ENCODE measurements around the gene IGF1.

The IGF1 gene

DNA sequence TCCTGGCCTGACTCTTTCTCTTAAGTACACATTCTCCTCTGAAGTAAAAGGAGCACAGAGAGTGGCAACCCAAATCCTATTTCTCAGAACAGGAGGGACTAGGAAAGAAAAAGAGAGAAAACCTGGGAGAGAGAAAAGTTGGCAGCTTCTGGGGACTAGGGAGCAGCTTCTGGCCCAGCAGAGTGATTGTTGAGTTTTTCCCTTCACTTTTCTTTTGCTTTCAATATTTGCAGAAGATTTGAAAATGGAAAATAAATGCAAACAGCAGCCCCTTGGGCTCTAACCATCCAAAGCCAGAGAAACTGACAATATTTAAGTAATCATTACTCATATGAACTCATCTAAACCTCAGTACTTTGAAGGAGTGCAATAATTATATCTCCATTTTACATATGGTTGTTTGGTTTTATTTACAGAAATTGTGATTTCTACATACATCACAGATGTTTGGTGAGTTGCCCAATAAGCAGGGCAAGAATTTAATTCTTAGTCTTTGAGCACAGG lies 28.8 kb upstream of the IGF1 start:
- H3K4me2 ChIP-seq (ENCODE audit: low read length) = no peak overlapping the region
- H3F3A ChIP-seq (ENCODE audit: control insufficient read depth, insufficient read depth) = no peaks in the 10 kb centered on the region
- H3K4me3 ChIP-seq (ENCODE audit: low read length) = no peak overlapping the region
- H3K9me2 ChIP-seq (replicated peaks; ENCODE audit: control insufficient read depth, low read length) = no peaks in the 10 kb centered on the region; the same call in 1 of the 2 replicates
- no peaks in the 10 kb centered on the region for H3K79me2 ChIP-seq (ENCODE audit: control insufficient read depth, low read length)
- no peaks in the 10 kb centered on the region for H3K27me3 ChIP-seq (ENCODE audit: control insufficient read depth, low read length)
- no peaks in the 10 kb centered on the region for H3K4me1 ChIP-seq (ENCODE audit: control insufficient read depth, low read length)
- no peak for TF ChIP-seq CTCF (IDR thresholded peaks at IDR 0.05; ENCODE audit: low read depth, low read length, poor library complexity, severe bottlenecking)
- no peak for TF ChIP-seq EZH2phosphoT487 (IDR thresholded peaks at IDR 0.05; ENCODE audit: borderline replicate concordance, low read length)
- no peak overlapping the region for H3K27ac ChIP-seq (ENCODE audit: low read depth, low read length)
- no peaks in the 10 kb centered on the region for H4K20me1 ChIP-seq (ENCODE audit: control insufficient read depth, insufficient read depth, low read depth, low read length)
- no peaks in the 10 kb centered on the region for H3K9me3 ChIP-seq (ENCODE audit: control insufficient read depth, insufficient read depth, low read length)
- no peaks in the 10 kb centered on the region for H3K36me3 ChIP-seq (ENCODE audit: control insufficient read depth, low read length)

- no peaks in the 10 kb centered on the region for H3F3A ChIP-seq (ENCODE audit: control insufficient read depth, insufficient read depth)
- H3K27me3 ChIP-seq (ENCODE audit: control insufficient read depth, low read length) = no peaks in the 10 kb centered on the region
- H3K4me1 ChIP-seq (ENCODE audit: control insufficient read depth, low read length) = no peaks in the 10 kb centered on the region
- H3K79me2 ChIP-seq (ENCODE audit: control insufficient read depth, low read length) = no peaks in the 10 kb centered on the region
- no peaks in the 10 kb centered on the region for H3K9me3 ChIP-seq (ENCODE audit: control insufficient read depth, insufficient read depth, low read length)
- no peak overlapping the region for H3K4me3 ChIP-seq (ENCODE audit: low read length)
- H3K9me2 ChIP-seq (replicated peaks; ENCODE audit: control insufficient read depth, low read length) = no peaks in the 10 kb centered on the region; the same call in 1 of the 2 replicates
- no peak overlapping the region for H3K4me2 ChIP-seq (ENCODE audit: low read length)
- H3K36me3 ChIP-seq (ENCODE audit: control insufficient read depth, low read length) = no peaks in the 10 kb centered on the region
- no peak overlapping the region for H3K27ac ChIP-seq (ENCODE audit: low read depth, low read length)
- TF ChIP-seq EZH2phosphoT487 (IDR thresholded peaks at IDR 0.05; ENCODE audit: borderline replicate concordance, low read length) = no peak
- no peak for TF ChIP-seq CTCF (IDR thresholded peaks at IDR 0.05; ENCODE audit: low read depth, low read length, poor library complexity, severe bottlenecking)
- H4K20me1 ChIP-seq (ENCODE audit: control insufficient read depth, insufficient read depth, low read depth, low read length) = no peaks in the 10 kb centered on the region
Measured at GRCh38 chr12:102508052-102508451, 27.7 kb upstream of the IGF1 start.

DNA sequence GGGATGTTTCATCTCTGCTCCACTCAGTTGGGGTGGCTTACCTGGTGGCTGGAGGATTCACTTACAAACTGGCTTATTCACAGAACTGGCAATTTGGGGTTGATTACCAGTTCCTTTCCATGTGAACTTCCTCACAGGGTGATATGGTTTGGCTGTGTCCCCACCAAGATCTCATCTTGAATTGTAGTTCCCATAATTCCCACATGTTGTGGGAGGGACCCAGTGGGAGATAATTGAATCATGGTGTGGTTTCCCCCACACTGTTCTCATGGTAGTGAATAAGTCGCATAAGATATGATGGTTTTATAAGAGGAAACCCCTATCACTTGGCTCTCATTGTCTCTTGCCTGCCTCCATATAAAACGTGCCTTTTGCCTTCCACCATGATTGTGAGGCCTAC lies 26.9 kb upstream of the IGF1 start:
- H3K4me2 ChIP-seq (ENCODE audit: low read length) = no peak overlapping the region
- H3K4me1 ChIP-seq (ENCODE audit: control insufficient read depth, low read length) = no peaks in the 10 kb centered on the region
- H3K79me2 ChIP-seq (ENCODE audit: control insufficient read depth, low read length) = no peaks in the 10 kb centered on the region
- H3K9me2 ChIP-seq (replicated peaks; ENCODE audit: control insufficient read depth, low read length) = no peaks in the 10 kb centered on the region
- no peak overlapping the region for H3K27ac ChIP-seq (ENCODE audit: low read depth, low read length)
- H3K27me3 ChIP-seq (ENCODE audit: control insufficient read depth, low read length) = no peaks in the 10 kb centered on the region
- TF ChIP-seq EZH2phosphoT487 (IDR thresholded peaks at IDR 0.05; ENCODE audit: borderline replicate concordance, low read length) (no peak), CTCF (IDR thresholded peaks at IDR 0.05; ENCODE audit: low read depth, low read length, poor library complexity, severe bottlenecking) (no peak)
- H3F3A ChIP-seq (ENCODE audit: control insufficient read depth, insufficient read depth) = no peaks in the 10 kb centered on the region
- H3K9me3 ChIP-seq (ENCODE audit: control insufficient read depth, insufficient read depth, low read length) = no peaks in the 10 kb centered on the region
- no peaks in the 10 kb centered on the region for H4K20me1 ChIP-seq (ENCODE audit: control insufficient read depth, insufficient read depth, low read depth, low read length)
- no peak overlapping the region for H3K4me3 ChIP-seq (ENCODE audit: low read length)
- no peaks in the 10 kb centered on the region for H3K36me3 ChIP-seq (ENCODE audit: control insufficient read depth, low read length)

Measured in DOHH2 (cell line).